Neural progenitor cell (in vitro differentiated cells): ENCODE measurements around the gene TCP11L1.

ENCODE experiments used
- CTCF ChIP-seq: fragments of 200-600 bp; sonication (generic); IDR thresholded peaks from 2 replicates; pipeline ENCODE4 v1.5.1; 2017; ENCODE audit warnings: antibody characterized with exemption, mild to moderate bottlenecking
- EZH2 ChIP-seq: fragments of 200-600 bp; sonication (generic); IDR thresholded peaks from 2 replicates; pipeline ENCODE4 v1.6.1; 2017; ENCODE audit warnings: antibody characterized with exemption, mild to moderate bottlenecking, moderate library complexity
- EZH2phosphoT487 ChIP-seq: fragments of 200-600 bp; sonication (generic); IDR thresholded peaks from 2 replicates; pipeline ENCODE4 v1.6.1; 2017; ENCODE audit warnings: antibody characterized with exemption

- TF ChIP-seq CTCF: no peak
- no peak for TF ChIP-seq EZH2
- no peak for TF ChIP-seq EZH2phosphoT487
Measured at GRCh38 chr11:33025339-33025722, 14.0 kb upstream of the TCP11L1 start.
